HG03342 (cell line): ENCODE data around the gene LRCH1.
A peak's percentile ranks its signal among the peaks of the same experiment; 100 is the strongest.

Experiments
- ATAC-seq: cut with Tn5 transposase; IDR thresholded peaks from one replicate; pipeline ENCODE4 v1.9.1; 2021; ENCODE audit warnings: mild to moderate bottlenecking, moderate library complexity; ENCODE audit not compliant: unreplicated experiment

LRCH1 gene

GRCh38 chr13:46687810-46688209, 134.8 kb downstream of the LRCH1 start:
- no peak for ATAC-seq

GRCh38 chr13:46688306-46688705, 135.3 kb downstream of the LRCH1 start:
- ATAC-seq, result no peak

- no peak for ATAC-seq
Measured at GRCh38 chr13:46698014-46698413, 145.0 kb downstream of the LRCH1 start.

GRCh38 chr13:46698910-46699460, 146.0 kb downstream of the LRCH1 start:
- ATAC-seq, result no peak

- no peak for ATAC-seq
Measured at GRCh38 chr13:46712524-46712923, 159.6 kb downstream of the LRCH1 start.

- no peak for ATAC-seq
Measured at GRCh38 chr13:46715363-46715762, 162.4 kb downstream of the LRCH1 start.

- no peak for ATAC-seq
Measured at GRCh38 chr13:46716821-46717220, 163.9 kb downstream of the LRCH1 start.

GRCh38 chr13:46717275-46717674, 164.3 kb downstream of the LRCH1 start:
- ATAC-seq, result no peak

- ATAC-seq, result no peak
Measured at GRCh38 chr13:46717856-46718255, 164.9 kb downstream of the LRCH1 start.

- ATAC-seq, result peak; percentile 87
Measured at GRCh38 chr13:46720189-46720588, 167.2 kb downstream of the LRCH1 start.

GRCh38 chr13:46721054-46721453, 168.1 kb downstream of the LRCH1 start:
- ATAC-seq, result no peak

GRCh38 chr13:46726347-46726746, 173.4 kb downstream of the LRCH1 start:
- no peak for ATAC-seq

- no peak for ATAC-seq
Measured at GRCh38 chr13:46728777-46729176, 175.8 kb downstream of the LRCH1 start.

GRCh38 chr13:46731535-46731934, 178.6 kb downstream of the LRCH1 start:
- no peak for ATAC-seq

GRCh38 chr13:46735425-46735824, 182.5 kb downstream of the LRCH1 start:
- ATAC-seq, result no peak

- no peak for ATAC-seq
Measured at GRCh38 chr13:46736541-46737310, 183.8 kb downstream of the LRCH1 start.

- no peak for ATAC-seq
Measured at GRCh38 chr13:46738055-46738454, 185.1 kb downstream of the LRCH1 start.

- no peak for ATAC-seq
Measured at GRCh38 chr13:46738766-46739165, 185.8 kb downstream of the LRCH1 start.

GRCh38 chr13:46739447-46740098, 186.6 kb downstream of the LRCH1 start:
- ATAC-seq, result no peak

GRCh38 chr13:46743191-46743590, 190.2 kb downstream of the LRCH1 start:
- ATAC-seq, result no peak

GRCh38 chr13:46745062-46745461, 192.1 kb downstream of the LRCH1 start:
- no peak for ATAC-seq

GRCh38 chr13:46745706-46746105, 192.7 kb downstream of the LRCH1 start:
- ATAC-seq, result no peak
